ENCODE measurements around the gene HSPA1A.
"Not testable (repeated sequence)": the region's sequence is repeated elsewhere in the genome, so short reads cannot be mapped to it uniquely, and the experiment has no call there.

The HSPA1A gene

GRCh38 chr6:31836474-31837368 is 21.4 kb downstream of the HSPA1A start:
- no peak for DNase-seq (ENCODE audit: low spot score in 2 of 2)
- ATAC-seq (replicated peaks; ENCODE audit: extremely low read depth, poor library complexity, severe bottlenecking) = no peak
- Mint-ChIP-seq H3K4me1 (peaks cover 38% of the 10 kb centered on the region), H3K27ac (ENCODE audit: low read depth) (peak overlapping the region; percentile 99), H3K4me3 (peak overlapping the region; percentile 91), H3K27me3 (no peaks in the 10 kb centered on the region), H3K9me3 (no peaks in the 10 kb centered on the region), H3K36me3 (ENCODE audit: insufficient read depth) (peaks cover 68% of the 10 kb centered on the region)

GRCh38 chr6:31837369-31838113 is 22.2 kb downstream of the HSPA1A start:
- Mint-ChIP-seq H3K4me1 (peaks cover 38% of the 10 kb centered on the region), H3K4me3 (peak overlapping the region; percentile 91), H3K9me3 (no peaks in the 10 kb centered on the region), H3K36me3 (ENCODE audit: insufficient read depth) (peaks cover 68% of the 10 kb centered on the region), H3K27ac (ENCODE audit: low read depth) (peak overlapping the region; percentile 99), H3K27me3 (no peaks in the 10 kb centered on the region)
- ATAC-seq (replicated peaks; ENCODE audit: extremely low read depth, poor library complexity, severe bottlenecking) (no peak), DNase-seq (ENCODE audit: low spot score in 2 of 2) (no peak)

GRCh38 chr6:31838114-31838553 is 22.8 kb downstream of the HSPA1A start:
- peak overlapping the region; percentile 99 for H3K27ac Mint-ChIP-seq (ENCODE audit: low read depth)
- ATAC-seq (replicated peaks; ENCODE audit: extremely low read depth, poor library complexity, severe bottlenecking); H3K27me3 Mint-ChIP-seq; DNase-seq (ENCODE audit: low spot score in 2 of 2); H3K9me3 Mint-ChIP-seq: not testable (repeated sequence)
- peak overlapping the region; percentile 91 for H3K4me3 Mint-ChIP-seq
- peaks cover 70% of the 10 kb centered on the region for H3K36me3 Mint-ChIP-seq (ENCODE audit: insufficient read depth)
- peaks cover 38% of the 10 kb centered on the region for H3K4me1 Mint-ChIP-seq

GRCh38 chr6:31838968-31839367 is 23.6 kb downstream of the HSPA1A start:
- Mint-ChIP-seq H3K9me3 (no peaks in the 10 kb centered on the region), H3K27me3 (no peaks in the 10 kb centered on the region), H3K27ac (ENCODE audit: low read depth) (peak overlapping the region; percentile 99), H3K4me3 (peak overlapping the region; percentile 29), H3K4me1 (peaks cover 38% of the 10 kb centered on the region), H3K36me3 (ENCODE audit: insufficient read depth) (peaks cover 70% of the 10 kb centered on the region)
- ATAC-seq (replicated peaks; ENCODE audit: extremely low read depth, poor library complexity, severe bottlenecking) (no peak), DNase-seq (ENCODE audit: low spot score in 2 of 2) (no peak)

GRCh38 chr6:31839779-31840126 is 24.4 kb downstream of the HSPA1A start:
- DNase-seq (ENCODE audit: low spot score in 2 of 2); H3K27me3 Mint-ChIP-seq; ATAC-seq (replicated peaks; ENCODE audit: extremely low read depth, poor library complexity, severe bottlenecking); H3K4me3 Mint-ChIP-seq; H3K9me3 Mint-ChIP-seq; H3K27ac Mint-ChIP-seq (ENCODE audit: low read depth): not testable (repeated sequence)
- Mint-ChIP-seq H3K36me3 (ENCODE audit: insufficient read depth) (peaks cover 64% of the 10 kb centered on the region), H3K4me1 (peaks cover 35% of the 10 kb centered on the region)

GRCh38 chr6:31842053-31842452 is 26.7 kb downstream of the HSPA1A start:
- no peak overlapping the region for H3K27ac Mint-ChIP-seq (ENCODE audit: low read depth)
- ATAC-seq (replicated peaks; ENCODE audit: extremely low read depth, poor library complexity, severe bottlenecking) (no peak), DNase-seq (ENCODE audit: low spot score in 2 of 2) (no peak)
- no peaks in the 10 kb centered on the region for H3K9me3 Mint-ChIP-seq
- H3K27me3 Mint-ChIP-seq = no peaks in the 10 kb centered on the region
- H3K4me1 Mint-ChIP-seq = peaks cover 14% of the 10 kb centered on the region
- H3K4me3 Mint-ChIP-seq = no peak overlapping the region
- peaks cover 51% of the 10 kb centered on the region for H3K36me3 Mint-ChIP-seq (ENCODE audit: insufficient read depth)

- Mint-ChIP-seq H3K9me3 (no peaks in the 10 kb centered on the region), H3K27ac (ENCODE audit: low read depth) (no peak overlapping the region), H3K27me3 (no peaks in the 10 kb centered on the region), H3K36me3 (ENCODE audit: insufficient read depth) (peaks cover 26% of the 10 kb centered on the region), H3K4me3 (no peak overlapping the region), H3K4me1 (no peaks in the 10 kb centered on the region)
- ATAC-seq (replicated peaks; ENCODE audit: extremely low read depth, poor library complexity, severe bottlenecking) = no peak
- DNase-seq (ENCODE audit: low spot score in 2 of 2) = no peak
Measured at GRCh38 chr6:31844507-31844906, 29.2 kb downstream of the HSPA1A start.

GRCh38 chr6:31847276-31847978 is 32.1 kb downstream of the HSPA1A start:
- no peak overlapping the region for H3K27ac Mint-ChIP-seq (ENCODE audit: low read depth)
- peaks cover 10% of the 10 kb centered on the region for H3K36me3 Mint-ChIP-seq (ENCODE audit: insufficient read depth)
- ATAC-seq (replicated peaks; ENCODE audit: extremely low read depth, poor library complexity, severe bottlenecking) = no peak

GRCh38 chr6:31850765-31851484 is 35.6 kb downstream of the HSPA1A start:
- H3K27me3 Mint-ChIP-seq = no peaks in the 10 kb centered on the region
- H3K9me3 Mint-ChIP-seq = no peaks in the 10 kb centered on the region
- H3K4me1 Mint-ChIP-seq = no peaks in the 10 kb centered on the region
- H3K27ac Mint-ChIP-seq (ENCODE audit: low read depth) = peak overlapping the region; percentile 46
- H3K36me3 Mint-ChIP-seq (ENCODE audit: insufficient read depth) = peaks cover 7% of the 10 kb centered on the region
- DNase-seq (ENCODE audit: low spot score in 2 of 2) (no peak), ATAC-seq (replicated peaks; ENCODE audit: extremely low read depth, poor library complexity, severe bottlenecking) (no peak)
- H3K4me3 Mint-ChIP-seq = no peak overlapping the region

More at GRCh38 chr6:31847276-31847978, 32.1 kb downstream of the HSPA1A start:
- H3K9me3 Mint-ChIP-seq = no peaks in the 10 kb centered on the region
- H3K4me1 Mint-ChIP-seq = no peaks in the 10 kb centered on the region
- H3K4me3 Mint-ChIP-seq = no peak overlapping the region
- no peaks in the 10 kb centered on the region for H3K27me3 Mint-ChIP-seq
- no peak for DNase-seq (ENCODE audit: low spot score in 2 of 2)

- ATAC-seq (replicated peaks; ENCODE audit: extremely low read depth, poor library complexity, severe bottlenecking) (no peak), DNase-seq (ENCODE audit: low spot score in 2 of 2) (no peak)
- no peak overlapping the region for H3K4me3 Mint-ChIP-seq
- H3K27ac Mint-ChIP-seq (ENCODE audit: low read depth) = peak overlapping the region; percentile 46
- peaks cover 7% of the 10 kb centered on the region for H3K36me3 Mint-ChIP-seq (ENCODE audit: insufficient read depth)
- no peaks in the 10 kb centered on the region for H3K27me3 Mint-ChIP-seq
- no peaks in the 10 kb centered on the region for H3K9me3 Mint-ChIP-seq
- no peaks in the 10 kb centered on the region for H3K4me1 Mint-ChIP-seq
Measured at GRCh38 chr6:31851485-31851832, 36.1 kb downstream of the HSPA1A start.

- peaks cover 10% of the 10 kb centered on the region for H3K36me3 Mint-ChIP-seq (ENCODE audit: insufficient read depth)
- not testable (repeated sequence) for H3K4me3 Mint-ChIP-seq; H3K4me1 Mint-ChIP-seq; DNase-seq (ENCODE audit: low spot score in 2 of 2); H3K9me3 Mint-ChIP-seq; ATAC-seq (replicated peaks; ENCODE audit: extremely low read depth, poor library complexity, severe bottlenecking); H3K27me3 Mint-ChIP-seq
- H3K27ac Mint-ChIP-seq (ENCODE audit: low read depth) = peak overlapping the region; percentile 46
Measured at GRCh38 chr6:31851980-31852718, 36.8 kb downstream of the HSPA1A start.
